GM18858 (cell line): ENCODE data around the gene CLINT1.

Experiments
- ATAC-seq: cut with Tn5 transposase; IDR thresholded peaks from one replicate; pipeline ENCODE4 v1.9.1; 2021; ENCODE audit not compliant: unreplicated experiment

CLINT1 gene

GRCh38 chr5:157766442-157766841 is 92.5 kb downstream of the CLINT1 start:
- ATAC-seq, result no peak

GRCh38 chr5:157764531-157764930 is 94.4 kb downstream of the CLINT1 start:
- no peak for ATAC-seq

GRCh38 chr5:157761690-157762621 is 97.0 kb downstream of the CLINT1 start:
- no peak for ATAC-seq

GRCh38 chr5:157758706-157759105 is 100.2 kb downstream of the CLINT1 start:
- no peak for ATAC-seq

GRCh38 chr5:157756122-157756521 is 102.8 kb downstream of the CLINT1 start:
- no peak for ATAC-seq

GRCh38 chr5:157750320-157750719 is 108.6 kb downstream of the CLINT1 start:
- ATAC-seq, result no peak

- ATAC-seq, result no peak
Observed at GRCh38 chr5:157749462-157749799, 109.5 kb downstream of the CLINT1 start.

- ATAC-seq, result no peak
Observed at GRCh38 chr5:157748760-157749461, 110.0 kb downstream of the CLINT1 start.

- ATAC-seq, result no peak
Observed at GRCh38 chr5:157747766-157748700, 110.9 kb downstream of the CLINT1 start.

- no peak for ATAC-seq
Observed at GRCh38 chr5:157747173-157747740, 111.7 kb downstream of the CLINT1 start.

- ATAC-seq, result no peak
Observed at GRCh38 chr5:157745041-157745456, 113.9 kb downstream of the CLINT1 start.

- peak; percentile 4 for ATAC-seq
Observed at GRCh38 chr5:157744051-157745011, 114.6 kb downstream of the CLINT1 start.

- peak; percentile 86 for ATAC-seq
Observed at GRCh38 chr5:157743163-157744050, 115.5 kb downstream of the CLINT1 start, which contains the start of gene LSM11. Gene LSM11 (plus strand): TSS chr5:157743712. CDS start chr5:157743751, 39 bp downstream.

GRCh38 chr5:157741131-157741530 is 117.8 kb downstream of the CLINT1 start:
- no peak for ATAC-seq

GRCh38 chr5:157740229-157740610 is 118.7 kb downstream of the CLINT1 start:
- ATAC-seq, result no peak

GRCh38 chr5:157739388-157740228 is 119.3 kb downstream of the CLINT1 start:
- ATAC-seq, result no peak

- ATAC-seq, result no peak
Observed at GRCh38 chr5:157735991-157736390, 123.0 kb downstream of the CLINT1 start.
